Stimulated activated CD4-positive, alpha-beta T cell treated with anti-CD3 and anti-CD28 coated beads, Interleukin-1b, Interleukin-23, amount 100 ng/mL, for 1 hour (primary cell): Measurements from ENCODE around the gene STX12.
"Not testable (repeated sequence)": the region's sequence is repeated elsewhere in the genome, so short reads cannot be mapped to it uniquely, and the experiment has no call there.

Experiments
- DNase-seq, 2 donors: peaks; one replicate each; pipeline ENCODE4 v3.0.0-alpha.2; 2020; ENCODE audit warnings: low read depth in 2 of 2

STX12 gene

DNA sequence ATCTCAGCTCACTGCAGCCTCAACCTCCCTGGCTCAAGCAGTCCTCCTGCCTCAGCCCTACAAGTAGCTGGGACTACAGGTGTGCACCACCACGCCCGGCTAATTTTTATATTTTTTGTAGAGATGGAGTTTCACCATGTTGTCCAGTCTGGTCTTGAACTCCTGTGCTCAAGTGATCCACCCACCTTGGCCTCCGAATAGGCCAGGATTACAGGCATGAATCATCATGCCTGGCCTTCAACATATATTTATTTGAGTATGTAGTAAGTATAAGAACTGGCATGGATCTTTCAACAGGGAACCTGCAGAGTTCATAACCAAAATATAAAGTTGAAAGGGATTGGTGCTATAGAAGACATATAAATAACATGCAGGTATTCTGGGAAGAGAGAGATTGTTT lies 2.3 kb downstream of the STX12 start:
- not testable (repeated sequence) for DNase-seq

GRCh38 chr1:27776276-27776675 lies 3.3 kb downstream of the STX12 start:
- not testable (repeated sequence) for DNase-seq

DNA sequence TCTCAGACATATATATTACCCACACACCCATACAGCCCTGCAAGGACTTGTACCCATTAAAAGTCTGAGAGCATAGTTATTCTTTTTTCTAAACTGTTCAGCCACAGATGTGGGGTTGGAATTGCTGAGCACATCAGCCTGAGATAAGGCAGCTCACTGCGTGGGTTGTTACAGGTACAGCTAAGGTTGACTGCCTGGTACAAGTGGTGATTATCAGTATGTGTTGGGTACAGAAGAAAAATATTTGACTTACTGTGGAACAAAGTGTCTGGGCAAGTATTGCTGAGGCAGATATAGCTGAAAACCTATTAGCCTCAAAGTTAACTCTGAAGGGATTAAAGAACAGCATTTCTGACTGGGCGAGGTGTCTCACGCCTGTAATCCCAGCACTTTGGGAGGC lies 5.0 kb downstream of the STX12 start:
- no peak for DNase-seq

GRCh38 chr1:27779122-27779521 lies 6.1 kb downstream of the STX12 start:
- DNase-seq = no peak

DNA sequence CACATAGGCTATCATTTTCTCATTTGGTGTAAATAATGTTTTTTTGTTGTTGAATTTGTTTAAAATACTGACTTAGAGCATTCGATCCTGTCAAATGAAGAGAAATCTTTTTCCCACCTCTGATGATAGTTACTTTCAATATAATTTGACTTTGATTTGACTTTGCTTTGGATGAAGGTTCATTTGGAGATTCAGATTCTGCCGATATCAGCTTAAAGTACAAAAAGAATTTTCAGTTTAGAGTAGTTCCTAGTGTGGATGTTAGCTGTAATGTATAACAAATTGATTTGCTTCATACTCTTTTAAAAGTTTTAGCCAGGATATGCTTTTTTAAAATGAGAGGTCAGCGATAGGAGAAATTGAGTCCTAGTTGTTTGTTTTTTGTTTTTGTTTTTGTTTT lies 9.9 kb downstream of the STX12 start:
- DNase-seq = no peak

GRCh38 chr1:27784700-27785099 lies 11.7 kb downstream of the STX12 start:
- no peak for DNase-seq

DNA sequence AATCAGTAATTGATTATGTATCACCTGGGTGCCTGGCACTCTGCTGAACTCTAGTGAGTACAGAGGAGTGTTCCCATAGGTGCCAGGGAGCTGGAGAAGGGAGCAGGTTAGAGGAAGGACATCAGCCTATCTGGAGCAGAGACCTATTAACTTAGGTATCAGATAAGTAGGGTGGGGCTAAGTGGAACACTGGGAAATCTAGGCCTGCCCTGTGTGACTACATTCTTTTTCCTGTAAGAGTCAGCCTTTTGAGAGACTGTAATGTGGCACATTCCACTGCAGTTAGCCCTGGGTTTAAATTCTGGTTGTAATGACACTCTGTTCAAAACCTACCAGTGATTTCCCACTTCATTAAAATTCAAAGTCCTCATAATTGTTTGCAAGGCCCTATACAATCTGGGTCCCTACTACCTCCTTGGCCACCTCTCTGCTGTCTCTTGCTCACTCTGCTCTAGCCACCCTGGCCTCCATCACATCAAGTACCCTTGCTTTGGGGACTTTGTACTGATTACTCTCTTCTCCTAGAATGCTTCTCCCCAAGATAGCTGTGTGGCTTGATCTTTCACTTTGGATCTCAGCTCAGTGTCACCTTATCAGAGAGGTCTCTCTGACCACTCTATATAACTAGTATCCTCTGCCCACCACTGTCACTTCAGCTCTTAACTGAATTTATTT lies 12.9 kb downstream of the STX12 start:
- DNase-seq = no peak

GRCh38 chr1:27787895-27788294 lies 14.9 kb downstream of the STX12 start:
- no peak for DNase-seq

DNA sequence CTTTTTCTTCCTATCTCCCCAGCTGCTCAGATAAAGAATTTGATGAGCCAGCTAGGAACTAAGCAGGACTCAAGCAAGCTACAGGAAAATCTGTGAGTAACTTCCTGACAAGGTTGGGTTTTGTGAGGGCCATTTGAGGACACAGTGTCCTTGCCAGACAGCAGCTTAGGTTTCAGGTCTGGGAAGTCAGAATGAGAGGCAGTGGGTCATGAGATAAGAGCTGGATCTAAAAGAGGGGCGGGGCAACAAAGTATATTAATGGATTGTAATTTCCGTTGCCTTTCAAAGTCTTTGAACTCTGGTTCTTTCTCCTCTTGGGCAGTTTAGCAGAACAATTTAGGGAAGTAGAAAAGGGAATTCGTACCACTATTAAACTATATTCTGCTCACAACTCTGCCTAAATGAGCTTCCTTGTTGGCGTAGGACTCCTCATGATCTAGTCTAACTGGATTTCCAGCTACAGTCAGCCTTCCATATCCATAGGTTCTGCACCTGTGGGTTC lies 16.6 kb downstream of the STX12 start:
- DNase-seq = no peak

GRCh38 chr1:27790270-27790669 lies 17.3 kb downstream of the STX12 start:
- not testable (repeated sequence) for DNase-seq

GRCh38 chr1:27795601-27796000 lies 22.6 kb downstream of the STX12 start:
- DNase-seq = no peak

DNA sequence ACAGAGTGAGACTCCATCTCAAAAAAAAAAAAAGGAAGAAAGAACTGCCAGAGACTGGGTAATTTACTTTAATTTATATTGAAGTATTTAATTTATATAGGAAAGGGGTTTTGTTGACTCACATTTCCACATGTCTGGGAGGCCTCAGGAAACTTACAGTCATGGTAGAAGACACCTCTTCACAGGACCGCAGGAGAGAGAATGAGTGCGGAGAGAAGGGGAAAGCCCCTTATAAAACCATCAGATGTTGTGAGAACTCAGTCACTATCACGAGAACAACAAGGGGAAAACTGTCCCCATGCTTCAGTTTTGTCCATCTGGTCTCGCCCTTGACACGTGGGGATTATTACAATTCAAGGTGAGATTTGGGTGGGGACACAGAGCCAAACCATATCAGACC lies 31.8 kb downstream of the STX12 start:
- DNase-seq = no peak

DNA sequence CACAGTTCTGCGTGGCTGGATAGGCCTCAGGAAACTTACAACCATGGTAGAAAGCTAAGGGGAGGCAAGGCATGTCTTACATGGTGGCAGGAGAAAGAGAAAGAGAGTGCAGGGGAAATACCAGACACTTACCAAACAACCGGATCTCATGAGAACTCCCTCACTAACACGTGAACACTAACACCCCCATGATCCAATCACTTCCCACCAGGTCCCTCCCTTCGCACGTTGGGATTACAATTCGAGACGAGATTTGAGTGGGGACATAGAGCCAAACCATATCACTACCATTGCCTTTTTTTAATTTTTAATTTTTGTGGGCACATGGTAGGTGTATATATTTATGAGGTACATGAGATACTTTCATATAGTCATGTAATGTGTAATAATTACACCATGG lies 33.7 kb downstream of the STX12 start:
- DNase-seq = no peak

GRCh38 chr1:27807385-27807784 lies 34.4 kb downstream of the STX12 start:
- no peak for DNase-seq

DNA sequence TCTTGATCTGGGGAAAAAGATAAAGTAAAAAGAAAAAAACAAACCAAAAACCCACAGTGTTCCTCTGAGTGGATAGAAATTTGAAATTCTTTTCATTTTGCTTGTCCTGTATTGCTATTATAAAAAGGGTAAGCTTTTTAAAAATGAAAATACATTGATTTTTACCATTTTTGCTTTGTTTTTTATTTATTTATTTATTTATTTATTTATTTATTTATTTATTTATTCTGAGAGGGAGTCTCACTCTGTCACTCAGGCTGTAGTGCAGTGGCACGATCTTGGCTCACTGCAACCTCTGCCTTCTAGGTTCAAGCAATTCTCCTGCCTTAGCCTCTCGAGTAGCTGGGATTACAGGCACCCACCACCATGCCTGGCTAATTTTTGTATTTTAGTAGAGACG lies 35.1 kb downstream of the STX12 start:
- DNase-seq = not testable (repeated sequence)

- DNase-seq = no peak
Measured at GRCh38 chr1:27809883-27810282, 36.9 kb downstream of the STX12 start.

DNA sequence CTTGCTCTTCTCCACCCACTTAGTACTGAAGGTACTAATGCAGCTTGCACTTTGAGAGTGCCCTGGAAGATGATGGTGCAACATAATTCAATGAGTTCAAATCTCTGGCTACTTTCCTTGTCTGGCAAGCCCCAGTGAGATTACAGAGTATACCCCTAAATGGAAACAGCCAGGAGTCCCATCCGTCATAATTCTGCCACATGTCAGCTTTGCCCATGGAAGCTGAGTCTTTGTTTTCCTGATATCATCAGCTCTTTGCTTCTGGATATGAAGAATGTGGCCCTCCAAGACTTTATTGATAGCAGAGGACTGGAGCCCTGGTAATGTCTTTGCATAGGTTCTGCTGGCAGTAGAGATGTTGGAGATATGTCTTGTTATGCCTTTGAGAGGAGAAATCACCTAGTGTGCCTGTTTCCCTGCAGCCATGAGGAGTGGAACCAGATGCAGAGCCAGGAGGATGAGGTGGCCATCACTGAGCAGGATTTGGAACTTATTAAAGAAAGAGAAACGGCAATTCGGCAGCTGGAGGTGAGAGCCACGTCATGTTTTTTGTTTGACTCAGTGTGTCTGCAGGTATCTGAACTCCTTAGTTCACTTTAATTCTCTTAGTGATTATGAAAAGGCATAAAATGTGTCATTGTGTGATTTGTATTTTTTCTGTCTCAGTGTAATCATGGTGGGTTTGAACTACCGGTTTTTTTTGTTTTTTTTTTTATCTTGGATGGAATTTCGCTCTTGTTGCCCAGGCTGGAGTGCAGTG lies 38.9 kb downstream of the STX12 start:
- no peak for DNase-seq

DNA sequence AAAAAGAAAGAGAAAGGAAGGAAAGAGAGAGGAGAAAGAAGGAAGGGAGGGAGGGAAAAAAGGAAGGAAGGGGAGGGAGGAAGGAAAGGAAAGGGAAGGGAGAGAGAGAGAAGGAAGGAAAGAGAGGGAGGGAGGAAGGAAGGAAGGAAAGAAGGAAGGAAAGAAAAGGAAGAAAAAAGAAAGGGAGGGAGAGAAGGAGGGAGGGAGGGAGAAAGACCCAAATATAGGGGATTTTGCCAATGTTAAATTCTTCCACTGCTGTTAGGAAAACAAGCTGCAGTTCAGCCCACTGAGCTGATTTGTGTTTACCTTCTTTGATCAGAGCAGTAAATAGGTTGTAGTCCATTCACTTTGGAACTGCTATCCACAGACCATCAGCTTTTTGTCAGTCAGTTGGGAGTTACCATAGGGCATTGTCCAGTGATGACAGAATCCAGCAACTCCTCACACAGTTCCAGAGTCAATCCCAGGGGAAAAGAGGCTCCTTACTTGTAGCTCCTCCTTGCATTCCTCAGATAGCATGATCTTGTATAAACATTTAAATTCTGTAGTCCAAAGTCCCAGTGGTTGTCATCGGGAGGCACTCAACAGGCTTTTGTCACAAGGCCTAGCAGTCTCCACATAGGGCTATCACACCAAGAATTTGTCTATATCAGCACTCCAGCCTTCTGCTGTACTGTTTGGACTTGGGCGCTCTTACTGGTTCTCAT lies 44.1 kb downstream of the STX12 start:
- no peak for DNase-seq

DNA sequence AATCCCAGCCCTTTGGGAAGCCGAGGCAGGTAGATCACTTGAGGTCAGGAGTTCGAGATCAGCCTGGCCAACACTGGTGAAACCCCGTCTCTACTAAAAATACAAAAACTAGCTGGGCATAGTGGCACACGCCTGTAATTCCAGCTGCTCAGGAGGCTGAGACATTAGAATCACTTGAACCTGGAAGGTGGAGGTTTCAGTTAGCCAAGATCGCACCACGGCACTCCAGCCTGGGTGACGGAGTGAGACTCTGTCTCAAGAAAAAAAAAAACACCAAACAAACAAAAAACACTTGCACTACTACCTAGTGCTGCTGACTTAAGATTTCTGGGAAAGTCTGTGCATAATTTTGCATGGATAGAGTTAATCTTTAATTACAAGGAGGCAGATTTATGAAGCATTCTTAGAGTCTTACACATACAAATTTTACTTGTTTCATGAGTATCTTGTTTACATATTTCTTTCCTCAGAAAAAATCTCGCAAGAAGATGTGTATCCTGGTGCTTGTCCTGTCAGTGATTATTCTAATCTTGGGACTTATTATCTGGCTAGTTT lies 48.8 kb downstream of the STX12 start:
- DNase-seq = no peak

DNA sequence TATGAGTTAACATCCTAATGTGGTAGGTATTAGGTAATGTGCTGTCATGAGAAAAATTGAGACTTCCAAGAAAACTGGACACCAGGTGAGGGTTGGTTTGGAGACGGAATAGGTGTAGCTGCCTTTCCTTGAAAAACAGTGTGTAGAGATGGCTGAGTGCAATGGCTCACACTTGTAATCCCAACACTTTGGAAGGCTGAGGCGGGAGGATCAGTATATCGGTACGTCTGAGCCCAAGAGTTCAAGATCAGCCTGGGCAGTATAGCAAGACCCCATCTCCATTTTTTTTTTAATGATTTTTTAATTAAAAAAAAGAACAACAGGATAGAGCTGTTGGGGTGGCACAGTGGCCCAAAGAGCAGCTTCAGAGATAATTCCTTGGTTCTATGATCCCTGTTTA lies 50.8 kb downstream of the STX12 start:
- no peak for DNase-seq

DNA sequence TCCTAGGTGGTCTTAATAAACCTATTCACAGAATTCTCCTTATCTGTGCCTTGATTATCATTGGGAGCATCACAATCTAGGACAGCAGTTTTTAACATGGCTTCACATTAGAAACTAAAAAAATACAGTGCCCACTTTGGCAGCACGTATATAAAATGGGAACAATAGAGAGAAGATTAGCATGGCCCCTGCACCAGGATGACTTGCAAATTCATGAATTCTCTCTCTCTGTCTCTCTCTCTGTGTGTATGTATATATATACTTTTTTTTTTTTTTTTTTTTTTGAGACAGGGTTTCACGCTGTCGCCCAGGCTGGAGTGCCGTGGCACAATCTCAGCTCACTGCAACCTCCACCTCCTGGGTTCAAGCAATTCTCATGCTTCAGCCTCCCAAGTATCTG lies 51.4 kb downstream of the STX12 start:
- no peak for DNase-seq

GRCh38 chr1:27829339-27829960 lies 56.4 kb downstream of the STX12 start:
- DNase-seq = not testable (repeated sequence)
